ENCODE measurements around the gene CYP27C1. TPM values are rescaled to one million over a fixed set of nuclear protein-coding genes. Genes with fewer than 3 reads are reported as not detected.

The CYP27C1 gene
- total RNA-seq, 4 donors from 2014 or later: 0.38 to 0.98 (median 0.51) TPM; not detected in 1

- no peak for TF ChIP-seq CTCF (IDR thresholded peaks at IDR 0.05; ENCODE audit: low read depth)
These were observed 49.5 kb downstream of the CYP27C1 start for GRCh38 chr2:127170452-127171197.

- no peak for TF ChIP-seq CTCF (IDR thresholded peaks at IDR 0.05; ENCODE audit: low read depth)
These were observed 50.1 kb downstream of the CYP27C1 start for GRCh38 chr2:127170021-127170420.

- TF ChIP-seq CTCF (IDR thresholded peaks at IDR 0.05; ENCODE audit: low read depth): no peak
These were observed 50.9 kb downstream of the CYP27C1 start for GRCh38 chr2:127169066-127169660.

GRCh38 chr2:127166231-127166860 lies 53.8 kb downstream of the CYP27C1 start:
- no peak for TF ChIP-seq CTCF (IDR thresholded peaks at IDR 0.05; ENCODE audit: low read depth)

- TF ChIP-seq CTCF (IDR thresholded peaks at IDR 0.05; ENCODE audit: low read depth): no peak
These were observed 54.6 kb downstream of the CYP27C1 start for GRCh38 chr2:127165539-127165935.

- TF ChIP-seq CTCF (IDR thresholded peaks at IDR 0.05; ENCODE audit: low read depth): no peak
These were observed 55.1 kb downstream of the CYP27C1 start for GRCh38 chr2:127164761-127165538.

GRCh38 chr2:127163921-127164320 lies 56.2 kb downstream of the CYP27C1 start:
- TF ChIP-seq CTCF (IDR thresholded peaks at IDR 0.05; ENCODE audit: low read depth): no peak
